GM12873 (cell line): Measurements from ENCODE around the gene PTPN2.

Experiments used
- TF ChIP-seq, protein P1 (sequence below): IDR thresholded peaks from 2 replicates; pipeline ENCODE4 v1.5.1; 2012; ENCODE audit warnings: low read depth, mild to moderate bottlenecking, moderate library complexity, low read length, control low read depth; ENCODE audit not compliant: insufficient read depth; ENCODE audit errors: missing control alignments

PTPN2 gene

GRCh38 chr18:12749121-12749520 is 134.9 kb downstream of the PTPN2 start:
- TF ChIP-seq, protein P1, sequence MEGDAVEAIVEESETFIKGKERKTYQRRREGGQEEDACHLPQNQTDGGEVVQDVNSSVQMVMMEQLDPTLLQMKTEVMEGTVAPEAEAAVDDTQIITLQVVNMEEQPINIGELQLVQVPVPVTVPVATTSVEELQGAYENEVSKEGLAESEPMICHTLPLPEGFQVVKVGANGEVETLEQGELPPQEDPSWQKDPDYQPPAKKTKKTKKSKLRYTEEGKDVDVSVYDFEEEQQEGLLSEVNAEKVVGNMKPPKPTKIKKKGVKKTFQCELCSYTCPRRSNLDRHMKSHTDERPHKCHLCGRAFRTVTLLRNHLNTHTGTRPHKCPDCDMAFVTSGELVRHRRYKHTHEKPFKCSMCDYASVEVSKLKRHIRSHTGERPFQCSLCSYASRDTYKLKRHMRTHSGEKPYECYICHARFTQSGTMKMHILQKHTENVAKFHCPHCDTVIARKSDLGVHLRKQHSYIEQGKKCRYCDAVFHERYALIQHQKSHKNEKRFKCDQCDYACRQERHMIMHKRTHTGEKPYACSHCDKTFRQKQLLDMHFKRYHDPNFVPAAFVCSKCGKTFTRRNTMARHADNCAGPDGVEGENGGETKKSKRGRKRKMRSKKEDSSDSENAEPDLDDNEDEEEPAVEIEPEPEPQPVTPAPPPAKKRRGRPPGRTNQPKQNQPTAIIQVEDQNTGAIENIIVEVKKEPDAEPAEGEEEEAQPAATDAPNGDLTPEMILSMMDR, result no peak

GRCh38 chr18:12748671-12749070 is 135.4 kb downstream of the PTPN2 start:
- TF ChIP-seq, protein P1, result no peak

GRCh38 chr18:12747530-12748315 is 136.3 kb downstream of the PTPN2 start:
- TF ChIP-seq, protein P1, result no peak

- TF ChIP-seq, protein P1, result no peak
These were observed 138.8 kb downstream of the PTPN2 start for GRCh38 chr18:12745095-12745795.

DNA sequence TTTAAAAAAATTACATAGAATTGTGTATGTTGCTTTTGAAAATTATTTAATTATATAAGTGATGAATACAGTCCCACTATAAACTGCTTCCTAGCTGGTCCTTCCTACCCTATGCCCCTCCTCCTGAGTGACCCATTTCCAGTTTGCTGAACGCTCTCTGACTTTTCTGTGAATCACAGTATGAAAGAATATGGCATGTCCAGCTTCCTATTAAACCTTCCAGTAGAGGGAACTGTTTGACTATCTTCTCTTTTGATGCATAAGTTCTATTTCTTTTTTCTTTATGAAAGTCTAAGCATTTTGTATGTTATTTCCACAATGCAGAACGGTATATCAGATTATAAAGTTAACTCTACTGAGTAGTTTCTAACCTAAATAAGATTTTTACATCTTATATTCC is 139.9 kb downstream of the PTPN2 start:
- TF ChIP-seq, protein P1, result peak; percentile 50

DNA sequence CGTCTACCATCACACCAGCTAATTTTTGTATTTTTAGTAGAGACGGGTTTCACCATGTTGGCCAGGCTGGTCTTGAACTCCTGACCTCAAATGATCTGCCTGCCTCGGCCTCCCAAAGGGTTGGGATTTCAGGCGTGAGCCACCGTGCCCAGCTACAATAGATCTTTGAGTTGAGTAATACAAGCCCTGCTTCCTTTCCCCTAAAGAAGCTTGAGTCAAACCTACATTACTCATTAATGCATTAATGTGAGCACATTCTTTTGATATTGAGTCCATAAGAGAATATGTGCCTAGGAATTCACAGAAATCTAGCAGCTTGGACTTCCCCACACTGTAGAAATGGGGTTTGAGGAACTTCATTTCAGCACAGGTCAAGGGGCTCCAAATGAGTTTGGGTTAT is 141.6 kb downstream of the PTPN2 start:
- TF ChIP-seq, protein P1, result no peak
